Naive thymus-derived CD4-positive, alpha-beta T cell (primary cell): ENCODE results near the gene PCDHB1. TPM values are rescaled to one million over a fixed set of nuclear protein-coding genes. Genes with fewer than 3 reads are reported as not detected.
"Not testable (repeated sequence)": the region's sequence is repeated elsewhere in the genome, so short reads cannot be mapped to it uniquely, and the experiment has no call there.

Experiments used
- ATAC-seq: fragments of 150-1000 bp; cut with Tn5 transposase; 2 replicates; pipeline ENCODE4 v1.10.0; 2021; ENCODE audit warnings: mild to moderate bottlenecking, moderate library complexity
- CTCF ChIA-PET: fragments of 350-600 bp; sonication (Branson Sonifier 250); formaldehyde crosslinking; loops from one replicate; lab custom pipeline; 2021; ENCODE audit warnings: antibody characterized with exemption; lab: Charles Lee
- POLR2A ChIA-PET: fragments of 350-600 bp; sonication (Branson Sonifier 250); formaldehyde crosslinking; loops from one replicate; lab custom pipeline; 2021; ENCODE audit warnings: antibody characterized with exemption, inconsistent platforms; lab: Charles Lee
- DNase-seq, 9 donors: peaks; one replicate each; pipeline versions ENCODE4 v3.0.0 to v3.0.0-alpha.2; 2020 to 2022; ENCODE audit warnings: mixed read lengths in 1 of 9
- H3K27ac ChIP-seq: one replicate; pipeline ENCODE4 v1.7.0; 2013; ENCODE audit warnings: mild to moderate bottlenecking, low read depth, low read length, moderate library complexity
- H3K27me3 ChIP-seq, 2 donors: one replicate each; pipeline ENCODE4 v1.7.0; 2013; ENCODE audit warnings: low read length in 2 of 2, mild to moderate bottlenecking in 2 of 2, moderate library complexity in 2 of 2; ENCODE audit not compliant: control insufficient read depth in 2 of 2, insufficient read depth in 2 of 2
- H3K36me3 ChIP-seq, 3 experiments: 1 replicate in 2 of 3; 2 replicates in 1 of 3; pipeline ENCODE4 v1.7.0; 2013; ENCODE audit warnings: low read length in 3 of 3, mild to moderate bottlenecking in 3 of 3, moderate library complexity in 1 of 3; ENCODE audit not compliant: insufficient read depth in 3 of 3, control insufficient read depth in 2 of 3
- H3K4me1 ChIP-seq, 2 donors: one replicate each; pipeline ENCODE4 v1.7.0; 2013; ENCODE audit warnings: low read length in 2 of 2, mild to moderate bottlenecking in 2 of 2, moderate library complexity in 1 of 2; ENCODE audit not compliant: control insufficient read depth in 2 of 2, insufficient read depth in 2 of 2
- H3K4me3 ChIP-seq: 2 replicates; pipeline ENCODE4 v1.7.0; 2013; ENCODE audit warnings: mild to moderate bottlenecking, low read length
- H3K9me3 ChIP-seq, 3 experiments: 1 replicate in 2 of 3; 2 replicates in 1 of 3; pipeline ENCODE4 v1.7.0; 2013; ENCODE audit warnings: low read length in 3 of 3; ENCODE audit not compliant: control insufficient read depth in 2 of 3
- H3K27ac Mint-ChIP-seq, 9 donors: one replicate each; pipeline ENCODE4 v1.8.0; 2020 to 2022; ENCODE audit warnings: mixed read lengths in 9 of 9, mild to moderate bottlenecking in 8 of 9, moderate library complexity in 5 of 9, inconsistent platforms in 2 of 9
- H3K27me3 Mint-ChIP-seq, 5 donors: one replicate each; pipeline ENCODE4 v1.8.0; 2021 to 2022; ENCODE audit warnings: mixed read lengths in 5 of 5, mild to moderate bottlenecking in 1 of 5
- H3K36me3 Mint-ChIP-seq, 5 donors: one replicate each; pipeline ENCODE4 v1.8.0; 2020 to 2022; ENCODE audit warnings: mixed read lengths in 5 of 5, mild to moderate bottlenecking in 3 of 5, inconsistent platforms in 1 of 5
- H3K4me1 Mint-ChIP-seq, 7 donors: one replicate each; pipeline ENCODE4 v1.8.0; 2020 to 2022; ENCODE audit warnings: mixed read lengths in 7 of 7, mild to moderate bottlenecking in 3 of 7, inconsistent platforms in 1 of 7
- H3K4me3 Mint-ChIP-seq, 10 donors: one replicate each; pipeline ENCODE4 v1.8.0; 2020 to 2022; ENCODE audit warnings: mild to moderate bottlenecking in 10 of 10, mixed read lengths in 10 of 10, moderate library complexity in 6 of 10, inconsistent platforms in 2 of 10
- H3K9me3 Mint-ChIP-seq, 11 donors: one replicate each; pipeline ENCODE4 v1.8.0; 2020 to 2022; ENCODE audit warnings: mixed read lengths in 11 of 11, mild to moderate bottlenecking in 4 of 11, inconsistent platforms in 1 of 11, moderate library complexity in 1 of 11
- intact Hi-C, 2 donors: fragments of 100-400 bp; cut with micrococcal nuclease; formaldehyde crosslinking; loops; one replicate each; pipeline ENCODE4 v1.15.1; 2023
- polyA plus RNA-seq, 2 donors: library from polyadenylated mRNA; unstranded; fragments of 300-500 nt; fragmentation: Illumina TruSeq; gene quantifications; one replicate each; pipeline ENCODE4 v1.2.3, GENCODE V29; 2021
- total RNA-seq, 6 experiments: library from RNA in 5 of 6; stranded (reverse) in 5 of 6; gene quantifications; 1 replicate in 5 of 6; 2 replicates in 1 of 6; pipeline ENCODE4 v1.2.3 and lab custom pipeline; 2021 to 2026

PCDHB1 gene
- total and polyA plus RNA-seq, 7 experiments from 2014 or later = not detected

- ATAC-seq, DNase-seq, H3K36me3 ChIP-seq, CTCF ChIA-PET, H3K27ac Mint-ChIP-seq, H3K27ac ChIP-seq, H3K4me3 Mint-ChIP-seq, H3K4me1 Mint-ChIP-seq, H3K4me3 ChIP-seq, POLR2A ChIA-PET, H3K4me1 ChIP-seq, intact Hi-C loops, H3K27me3 ChIP-seq: not testable (repeated sequence)
- peaks cover 6 to 53% (median 23%) of the 10 kb centered on the region in 11 donors for H3K9me3 Mint-ChIP-seq
- peaks cover 0 to 17% (median 0%) of the 10 kb centered on the region in 5 donors for H3K36me3 Mint-ChIP-seq
- peaks cover 0 to 15% (median 0%) of the 10 kb centered on the region in 3 experiments for H3K9me3 ChIP-seq
- H3K27me3 Mint-ChIP-seq = peaks cover 4 to 57% (median 45%) of the 10 kb centered on the region in 5 donors
Measured at GRCh38 chr5:141102471-141102870, 51.3 kb downstream of the PCDHB1 start.

DNA sequence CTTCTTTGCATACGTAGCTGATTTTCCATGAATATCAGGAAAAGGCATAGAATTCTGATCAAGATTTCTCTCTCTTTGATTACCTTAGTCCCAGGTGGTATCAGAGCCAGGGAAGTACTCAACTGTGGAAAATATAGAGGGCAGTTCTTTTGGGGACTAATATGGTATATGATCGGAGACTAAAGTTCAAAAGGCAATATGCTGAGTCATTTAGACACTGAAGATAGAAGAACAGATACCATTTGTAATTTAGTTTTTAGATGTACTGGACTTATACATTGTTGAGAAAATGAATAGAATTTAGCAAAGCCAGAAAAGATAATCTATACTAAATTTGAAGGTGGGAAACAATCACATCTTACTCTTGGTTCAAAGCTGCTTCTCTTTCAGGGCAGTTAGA, 54.2 kb downstream of the PCDHB1 start:
- Histone ChIP-seq H3K36me3 (no peaks in the 10 kb centered on the region), H3K4me1 (no peaks in the 10 kb centered on the region), H3K9me3 (peaks cover 0 to 13% (median 0%) of the 10 kb centered on the region in 3 experiments), H3K4me3 (no peak overlapping the region), H3K27me3 (peaks cover 0 to under 1% of the 10 kb centered on the region in 2 donors), H3K27ac (no peak overlapping the region)
- peaks cover 1 to 35% (median 31%) of the 10 kb centered on the region in 5 donors for H3K27me3 Mint-ChIP-seq
- POLR2A ChIA-PET = no interaction called here
- peaks cover 0 to 45% (median 18%) of the 10 kb centered on the region in 11 donors for H3K9me3 Mint-ChIP-seq
- intact Hi-C loops = no loop called here
- no peak overlapping the region for H3K27ac Mint-ChIP-seq
- ATAC-seq (no peak), DNase-seq (no peak)
- H3K4me3 Mint-ChIP-seq = no peak overlapping the region
- peaks cover 0 to 10% (median 0%) of the 10 kb centered on the region in 5 donors for H3K36me3 Mint-ChIP-seq
- CTCF ChIA-PET = no interaction called here
- peaks cover 0 to under 1% (median 0%) of the 10 kb centered on the region in 7 donors for H3K4me1 Mint-ChIP-seq

Other genes with a start within 250 kb of the PCDHB1 start
- not detected for gene PCDHA4, start 244.3 kb upstream of the PCDHB1 start, total RNA-seq
- not detected for gene PCDHA4, start 244.3 kb upstream of the PCDHB1 start, polyA plus RNA-seq
- gene PCDHA5, start 229.8 kb upstream of the PCDHB1 start, total RNA-seq = not detected
- not detected for gene PCDHA5, start 229.8 kb upstream of the PCDHB1 start, polyA plus RNA-seq
- gene PCDHA6, start 223.4 kb upstream of the PCDHB1 start, total RNA-seq = not detected
- gene PCDHA6, start 223.4 kb upstream of the PCDHB1 start, polyA plus RNA-seq = not detected
- gene PCDHA7, start 217.1 kb upstream of the PCDHB1 start, total RNA-seq = not detected
- gene PCDHA7, start 217.1 kb upstream of the PCDHB1 start, polyA plus RNA-seq = not detected
- not detected for gene PCDHA8, start 210.2 kb upstream of the PCDHB1 start, total RNA-seq
- not detected for gene PCDHA8, start 210.2 kb upstream of the PCDHB1 start, polyA plus RNA-seq
- not detected for gene PCDHA9, start 203.0 kb upstream of the PCDHB1 start, total RNA-seq
- not detected for gene PCDHA9, start 203.0 kb upstream of the PCDHB1 start, polyA plus RNA-seq
- not detected for gene PCDHA10, start 195.5 kb upstream of the PCDHB1 start, total RNA-seq
- gene PCDHA10, start 195.5 kb upstream of the PCDHB1 start, polyA plus RNA-seq = not detected
- gene PCDHA11, start 182.4 kb upstream of the PCDHB1 start, total RNA-seq = not detected
- not detected for gene PCDHA11, start 182.4 kb upstream of the PCDHB1 start, polyA plus RNA-seq
- gene PCDHA12, start 176.1 kb upstream of the PCDHB1 start, total RNA-seq = not detected
- gene PCDHA12, start 176.1 kb upstream of the PCDHB1 start, polyA plus RNA-seq = not detected
- gene PCDHA13, start 169.2 kb upstream of the PCDHB1 start, total RNA-seq = not detected
- gene PCDHA13, start 169.2 kb upstream of the PCDHB1 start, polyA plus RNA-seq = not detected
- not detected for gene PCDHAC1, start 125.1 kb upstream of the PCDHB1 start, total RNA-seq
- not detected for gene PCDHAC1, start 125.1 kb upstream of the PCDHB1 start, polyA plus RNA-seq
- gene PCDHAC2, start 84.9 kb upstream of the PCDHB1 start, total RNA-seq = not detected
- gene PCDHAC2, start 84.9 kb upstream of the PCDHB1 start, polyA plus RNA-seq = not detected
- gene PCDHB2, start 43.2 kb downstream of the PCDHB1 start, total RNA-seq = under 1 TPM in 4 of 5 experiments, not detected in 1; 0.34 to 0.97 (median 0.72) TPM
- not detected for gene PCDHB2, start 43.2 kb downstream of the PCDHB1 start, polyA plus RNA-seq
- gene PCDHB3, start 49.1 kb downstream of the PCDHB1 start, total RNA-seq = not detected
- not detected for gene PCDHB3, start 49.1 kb downstream of the PCDHB1 start, polyA plus RNA-seq
- gene PCDHB4, start 70.4 kb downstream of the PCDHB1 start, total RNA-seq = under 1 TPM in 1 of 5 experiments, not detected in 4; 0.19 TPM
- not detected for gene PCDHB4, start 70.4 kb downstream of the PCDHB1 start, polyA plus RNA-seq
- under 1 TPM in 4 of 5 experiments, not detected in 1; 0.11 to 0.41 (median 0.33) TPM for gene PCDHB5, start 83.8 kb downstream of the PCDHB1 start, total RNA-seq
- not detected for gene PCDHB5, start 83.8 kb downstream of the PCDHB1 start, polyA plus RNA-seq
- not detected for gene PCDHB6, start 98.7 kb downstream of the PCDHB1 start, total RNA-seq
- gene PCDHB6, start 98.7 kb downstream of the PCDHB1 start, polyA plus RNA-seq = not detected
- not detected for gene PCDHB7, start 121.3 kb downstream of the PCDHB1 start, total RNA-seq
- gene PCDHB7, start 121.3 kb downstream of the PCDHB1 start, polyA plus RNA-seq = not detected
- gene PCDHB8, start 126.4 kb downstream of the PCDHB1 start, total RNA-seq = not detected
- gene PCDHB8, start 126.4 kb downstream of the PCDHB1 start, polyA plus RNA-seq = not detected
- under 1 TPM in 1 of 5 experiments, not detected in 4; 0.08 TPM for gene PCDHB16, start 131.0 kb downstream of the PCDHB1 start, total RNA-seq
- not detected for gene PCDHB16, start 131.0 kb downstream of the PCDHB1 start, polyA plus RNA-seq
- 1 to 10 TPM in 1 of 5 experiments, not detected in 4; 1.2 TPM for gene PCDHB9, start 135.8 kb downstream of the PCDHB1 start, total RNA-seq
- not detected for gene PCDHB9, start 135.8 kb downstream of the PCDHB1 start, polyA plus RNA-seq
- under 1 TPM in 1 of 5 experiments, not detected in 4; 0.12 TPM for gene PCDHB10, start 141.0 kb downstream of the PCDHB1 start, total RNA-seq
- gene PCDHB10, start 141.0 kb downstream of the PCDHB1 start, polyA plus RNA-seq = not detected
- not detected for gene PCDHB11, start 148.3 kb downstream of the PCDHB1 start, total RNA-seq
- gene PCDHB11, start 148.3 kb downstream of the PCDHB1 start, polyA plus RNA-seq = not detected
- gene PCDHB12, start 157.3 kb downstream of the PCDHB1 start, total RNA-seq = not detected
- gene PCDHB12, start 157.3 kb downstream of the PCDHB1 start, polyA plus RNA-seq = not detected
- gene PCDHB13, start 162.5 kb downstream of the PCDHB1 start, total RNA-seq = under 1 TPM in 1 of 5 experiments, not detected in 4; 0.08 TPM
- gene PCDHB13, start 162.5 kb downstream of the PCDHB1 start, polyA plus RNA-seq = not detected
- gene PCDHB14, start 172.0 kb downstream of the PCDHB1 start, total RNA-seq = not detected
- gene PCDHB14, start 172.0 kb downstream of the PCDHB1 start, polyA plus RNA-seq = not detected
- under 1 TPM in 1 of 5 experiments, not detected in 4; 0.24 TPM for gene PCDHB15, start 194.0 kb downstream of the PCDHB1 start, total RNA-seq
- gene PCDHB15, start 194.0 kb downstream of the PCDHB1 start, polyA plus RNA-seq = not detected